T-cell (primary cell): ENCODE data around the gene ZNF83. TPM values are rescaled to one million over a fixed set of nuclear protein-coding genes. Genes with fewer than 3 reads are reported as not detected.

Experiments used
- ATAC-seq, 4 experiments: fragments of 200-7000 bp in 3 of 4; fragments of 150-1000 bp in 1 of 4; cut with Tn5 transposase; replicated peaks in 1 of 4; 1 replicate in 3 of 4; 2 replicates in 1 of 4; pipeline ENCODE4 v1.10.0; 2021; ENCODE audit warnings: moderate library complexity in 3 of 4, mild to moderate bottlenecking in 2 of 4, moderate number of reproducible peaks in 1 of 4
- CTCF ChIA-PET, 2 donors: fragments of 300-600 bp; sonication (Branson Sonifier 250); formaldehyde crosslinking; loops; one replicate each; lab custom pipeline; 2022; ENCODE audit warnings: antibody characterized with exemption in 2 of 2; lab: Charles Lee
- POLR2A ChIA-PET, 2 donors: fragments of 300-600 bp; sonication (Branson Sonifier 250); formaldehyde crosslinking; loops; one replicate each; lab custom pipeline; 2022; ENCODE audit warnings: antibody characterized with exemption in 2 of 2; lab: Charles Lee
- DNase-seq, 35 experiments: peaks; one replicate each; pipeline versions ENCODE4 v3.0.0 to v3.0.0-alpha.2; 2013 to 2023
- H3K27ac ChIP-seq: one replicate; pipeline ENCODE4 v1.5.1; 2013; ENCODE audit warnings: low read length
- H3K27me3 ChIP-seq, 2 experiments: replicated peaks in 1 of 2; 1 replicate in 1 of 2; 2 replicates in 1 of 2; pipeline versions ENCODE4 v1.6.1 to v1.7.0; 2013; ENCODE audit warnings: low read length in 1 of 2, mixed read lengths in 1 of 2; ENCODE audit not compliant: control insufficient read depth in 2 of 2, insufficient read depth in 2 of 2; ENCODE audit errors: extremely low read depth in 1 of 2
- H3K36me3 ChIP-seq, 2 donors: 1 replicate in 1 of 2; 2 replicates in 1 of 2; pipeline versions ENCODE4 v1.6.1 to v1.7.0; 2013; ENCODE audit warnings: low read length in 1 of 2; ENCODE audit not compliant: control insufficient read depth in 2 of 2, insufficient read depth in 1 of 2; ENCODE audit errors: extremely low read depth in 1 of 2
- H3K4me1 ChIP-seq, 2 experiments: 1 replicate in 1 of 2; 2 replicates in 1 of 2; pipeline versions ENCODE4 v1.6.1 to v1.7.0; 2013; ENCODE audit warnings: low read length in 2 of 2, mixed read lengths in 1 of 2; ENCODE audit not compliant: insufficient read depth in 2 of 2, control insufficient read depth in 1 of 2; ENCODE audit errors: extremely low read depth in 1 of 2
- H3K4me3 ChIP-seq, 2 donors: 1 replicate in 1 of 2; 2 replicates in 1 of 2; pipeline versions ENCODE4 v1.5.1 to v1.7.0; 2013; ENCODE audit warnings: mild to moderate bottlenecking in 2 of 2, low read length in 1 of 2, moderate library complexity in 1 of 2; ENCODE audit not compliant: control insufficient read depth in 1 of 2; ENCODE audit errors: extremely low read depth in 1 of 2
- H3K9me3 ChIP-seq: 2 replicates; pipeline ENCODE4 v1.7.0; 2013
- H3K27ac Mint-ChIP-seq, 2 donors: one replicate each; pipeline ENCODE4 v1.8.0; 2020 to 2021; ENCODE audit warnings: mild to moderate bottlenecking in 2 of 2, mixed read lengths in 2 of 2
- H3K27me3 Mint-ChIP-seq, 2 donors: one replicate each; pipeline ENCODE4 v1.8.0; 2021 to 2022; ENCODE audit warnings: mixed read lengths in 2 of 2
- H3K36me3 Mint-ChIP-seq: one replicate; pipeline ENCODE4 v1.8.0; 2021; ENCODE audit warnings: mixed read lengths
- H3K4me1 Mint-ChIP-seq, 3 donors: one replicate each; pipeline ENCODE4 v1.8.0; 2020 to 2022; ENCODE audit warnings: mixed read lengths in 3 of 3, mild to moderate bottlenecking in 1 of 3
- H3K4me3 Mint-ChIP-seq, 3 donors: one replicate each; pipeline ENCODE4 v1.8.0; 2020 to 2022; ENCODE audit warnings: mild to moderate bottlenecking in 3 of 3, mixed read lengths in 3 of 3, moderate library complexity in 3 of 3
- H3K9me3 Mint-ChIP-seq, 3 donors: one replicate each; pipeline ENCODE4 v1.8.0; 2020 to 2022; ENCODE audit warnings: mixed read lengths in 3 of 3
- WGBS: methylation state at CpG from one replicate; pipeline ENCODE4 v1.1.5; 2013; ENCODE audit warnings: missing lambda C conversion rate; ENCODE audit not compliant: insufficient coverage; 5-methylcytosine and 5-hydroxymethylcytosine counted together
- total RNA-seq, 35 experiments: library from RNA in 6 of 35; stranded (reverse) in 6 of 35; fragments of 120-200 nt in 1 of 35; gene quantifications; one replicate each; pipeline versions ENCODE4 v1.2.1 to v1.2.4 and lab custom pipeline; 2013 to 2026

The ZNF83 gene
- total RNA-seq, 5 donors from 2014 or later (not counting 1 experiment from before 2014, with no cell fraction given): 63.9 to 99.4 (median 84.6) TPM

GRCh38 chr19:52665027-52665426 lies 26.9 kb upstream of the ZNF83 start:
- Mint-ChIP-seq H3K27me3 (no peaks in the 10 kb centered on the region), H3K9me3 (peaks cover 0 to 5% (median 0%) of the 10 kb centered on the region in 3 donors), H3K4me3 (no peak overlapping the region), H3K36me3 (peaks cover 68% of the 10 kb centered on the region), H3K27ac (no peak overlapping the region), H3K4me1 (peaks cover 0 to 9% (median 4%) of the 10 kb centered on the region in 3 donors)
- Histone ChIP-seq H3K4me3 (no peak overlapping the region), H3K27me3 (no peaks in the 10 kb centered on the region), H3K4me1 (no peaks in the 10 kb centered on the region), H3K27ac (no peak overlapping the region), H3K36me3 (peaks cover 0 to 29% of the 10 kb centered on the region in 2 donors), H3K9me3 (no peaks in the 10 kb centered on the region)
- no CpG with 5 or more reads among the region's 4 CpGs for WGBS
- ChIA-PET CTCF (no interaction called here), POLR2A (no interaction called here)
- ATAC-seq (no peak), DNase-seq (no peak)

- no peak overlapping the region for H3K4me3 ChIP-seq
- Mint-ChIP-seq H3K27ac (no peak overlapping the region), H3K27me3 (no peaks in the 10 kb centered on the region), H3K4me1 (peaks cover 0 to 5% (median 2%) of the 10 kb centered on the region in 3 donors), H3K36me3 (peaks cover 68% of the 10 kb centered on the region), H3K9me3 (peaks cover 0 to 7% (median under 1%) of the 10 kb centered on the region in 3 donors), H3K4me3 (no peak overlapping the region)
- ATAC-seq (no peak), DNase-seq (no peak)
- ChIA-PET POLR2A (no interaction called here), CTCF (no interaction called here)
- 95% methylated on average over 2 of the region's 5 CpGs for WGBS
- no peaks in the 10 kb centered on the region for H3K27me3 ChIP-seq
- H3K36me3 ChIP-seq: peaks cover 3 to 32% of the 10 kb centered on the region in 2 donors
- H3K4me1 ChIP-seq: no peaks in the 10 kb centered on the region
- no peak overlapping the region for H3K27ac ChIP-seq
- H3K9me3 ChIP-seq: no peaks in the 10 kb centered on the region
Observed at GRCh38 chr19:52664461-52664860, 26.3 kb upstream of the ZNF83 start.

DNA sequence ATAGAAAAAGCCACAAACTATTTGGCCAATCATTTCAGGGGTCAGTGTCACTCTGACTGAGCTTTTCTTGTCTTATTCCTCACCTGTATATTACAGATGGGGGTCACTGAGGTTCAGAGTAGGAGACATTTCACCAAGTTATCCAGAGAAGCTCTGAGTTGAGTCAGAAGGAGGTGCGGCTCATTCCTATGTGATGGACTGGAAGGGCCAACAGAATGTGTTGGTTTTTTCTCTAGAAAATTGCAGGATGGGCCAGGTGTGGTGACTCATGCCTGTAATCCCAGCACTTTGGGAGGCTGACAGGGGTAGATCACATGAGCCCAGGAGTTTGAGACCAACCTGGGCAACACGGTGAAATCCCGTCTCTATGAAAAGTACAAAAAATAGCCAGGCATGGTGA lies 24.5 kb upstream of the ZNF83 start:
- POLR2A ChIA-PET: no interaction called here
- Histone ChIP-seq H3K27ac (no peak overlapping the region), H3K4me3 (no peak overlapping the region), H3K4me1 (no peaks in the 10 kb centered on the region), H3K9me3 (no peaks in the 10 kb centered on the region), H3K27me3 (no peaks in the 10 kb centered on the region), H3K36me3 (peaks cover 8 to 41% of the 10 kb centered on the region in 2 donors)
- CTCF ChIA-PET: no interaction called here
- Mint-ChIP-seq H3K27me3 (no peaks in the 10 kb centered on the region), H3K4me1 (peaks cover 0 to 5% (median 2%) of the 10 kb centered on the region in 3 donors), H3K9me3 (peaks cover 0 to 11% (median 7%) of the 10 kb centered on the region in 3 donors), H3K36me3 (peaks cover 70% of the 10 kb centered on the region), H3K4me3 (no peak overlapping the region), H3K27ac (no peak overlapping the region)
- ATAC-seq (no peak), DNase-seq (no peak)
- 72% methylated on average over 3 of the region's 3 CpGs for WGBS

- Mint-ChIP-seq H3K36me3 (peaks cover 71% of the 10 kb centered on the region), H3K4me3 (no peak overlapping the region), H3K9me3 (peaks cover 0 to 11% (median 7%) of the 10 kb centered on the region in 3 donors), H3K27me3 (no peaks in the 10 kb centered on the region), H3K4me1 (peaks cover 0 to 5% (median 2%) of the 10 kb centered on the region in 3 donors), H3K27ac (no peak overlapping the region)
- no peaks in the 10 kb centered on the region for H3K4me1 ChIP-seq
- peaks cover 13 to 47% of the 10 kb centered on the region in 2 donors for H3K36me3 ChIP-seq
- H3K4me3 ChIP-seq: no peak overlapping the region
- no peaks in the 10 kb centered on the region for H3K27me3 ChIP-seq
- H3K9me3 ChIP-seq: no peaks in the 10 kb centered on the region
- WGBS: 100% methylated on average over 1 of the region's 3 CpGs
- DNase-seq: no peak
- no peak for ATAC-seq
- H3K27ac ChIP-seq: no peak overlapping the region
- CTCF ChIA-PET: no interaction called here
- POLR2A ChIA-PET: no interaction called here
Observed at GRCh38 chr19:52660981-52661380, 22.8 kb upstream of the ZNF83 start.

GRCh38 chr19:52659013-52659412 lies 20.9 kb upstream of the ZNF83 start:
- Histone ChIP-seq H3K4me1 (no peaks in the 10 kb centered on the region), H3K9me3 (no peaks in the 10 kb centered on the region), H3K27me3 (no peaks in the 10 kb centered on the region), H3K4me3 (no peak overlapping the region), H3K36me3 (peaks cover 14 to 62% of the 10 kb centered on the region in 2 donors), H3K27ac (no peak overlapping the region)
- no peaks in the 10 kb centered on the region for H3K27me3 Mint-ChIP-seq
- H3K4me3 Mint-ChIP-seq: no peak overlapping the region
- 90% methylated on average over 12 of the region's 14 CpGs for WGBS
- peaks cover 85% of the 10 kb centered on the region for H3K36me3 Mint-ChIP-seq
- H3K4me1 Mint-ChIP-seq: no peaks in the 10 kb centered on the region
- CTCF ChIA-PET: no interaction called here
- H3K9me3 Mint-ChIP-seq: peaks cover 0 to 19% (median 7%) of the 10 kb centered on the region in 3 donors
- ATAC-seq (no peak), DNase-seq (no peak)
- POLR2A ChIA-PET: interaction anchor here in 1 of 2 donors (0.6 kb wide), 1 partner anchor 462 kb away, joined by 6 read pairs; no protein-coding TSS in a partner anchor
- H3K27ac Mint-ChIP-seq: no peak overlapping the region

DNA sequence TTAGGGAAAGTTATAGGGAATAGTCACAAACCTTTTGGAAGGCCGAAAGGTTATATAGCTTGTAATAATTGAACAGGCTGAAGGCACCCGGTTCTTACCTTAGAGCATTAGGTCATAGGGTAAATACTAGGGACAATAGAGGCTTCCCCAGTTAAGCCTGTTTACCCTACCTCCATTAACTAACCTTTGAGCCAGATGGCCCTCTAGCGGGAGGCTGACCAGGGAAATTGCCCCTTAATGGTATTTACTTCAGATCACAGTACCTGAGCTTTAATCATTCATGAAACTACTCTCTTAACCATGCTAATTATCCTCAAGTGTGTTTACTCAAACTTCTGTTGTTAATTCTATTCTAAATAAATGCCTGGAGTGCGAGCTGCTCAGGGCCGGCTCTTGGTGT lies 20.4 kb upstream of the ZNF83 start:
- ChIA-PET POLR2A (no interaction called here), CTCF (no interaction called here)
- WGBS: 80% methylated on average over 2 of the region's 5 CpGs
- Histone ChIP-seq H3K4me3 (no peak overlapping the region), H3K27ac (no peak overlapping the region), H3K36me3 (peaks cover 16 to 66% of the 10 kb centered on the region in 2 donors), H3K9me3 (peaks cover 2% of the 10 kb centered on the region), H3K27me3 (no peaks in the 10 kb centered on the region), H3K4me1 (no peaks in the 10 kb centered on the region)
- no peak for DNase-seq
- peaks cover 0 to 23% (median 10%) of the 10 kb centered on the region in 3 donors for H3K9me3 Mint-ChIP-seq
- H3K27ac Mint-ChIP-seq: no peak overlapping the region
- ATAC-seq: no peak
- H3K36me3 Mint-ChIP-seq: peaks cover 89% of the 10 kb centered on the region
- H3K27me3 Mint-ChIP-seq: no peaks in the 10 kb centered on the region
- no peaks in the 10 kb centered on the region for H3K4me1 Mint-ChIP-seq
- no peak overlapping the region for H3K4me3 Mint-ChIP-seq

DNA sequence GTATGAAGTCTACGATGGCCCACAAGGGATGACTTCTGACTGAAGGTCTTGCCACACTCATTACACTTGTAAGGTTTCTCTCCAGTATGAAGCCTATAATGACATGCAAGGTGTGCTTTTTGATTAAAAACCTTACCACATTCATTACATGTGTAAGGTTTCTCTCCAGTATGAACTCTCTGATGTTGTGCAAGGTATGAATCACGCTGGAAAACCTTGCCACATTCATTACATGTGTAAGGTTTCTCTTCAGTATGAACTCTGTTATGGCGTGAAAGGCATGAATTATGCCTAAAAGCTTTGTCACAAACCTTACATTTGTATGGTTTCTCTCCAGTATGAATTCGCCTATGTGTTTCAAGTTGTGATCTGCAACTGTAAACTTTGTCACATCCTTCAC lies 15.0 kb upstream of the ZNF83 start:
- Mint-ChIP-seq H3K9me3 (peaks cover 12 to 44% (median 41%) of the 10 kb centered on the region in 3 donors), H3K27ac (no peak overlapping the region), H3K27me3 (no peaks in the 10 kb centered on the region), H3K36me3 (peaks cover 84% of the 10 kb centered on the region), H3K4me3 (no peak overlapping the region), H3K4me1 (no peaks in the 10 kb centered on the region)
- ChIA-PET CTCF (no interaction called here), POLR2A (no interaction called here)
- Histone ChIP-seq H3K36me3 (peaks cover 7 to 47% of the 10 kb centered on the region in 2 donors), H3K27me3 (no peaks in the 10 kb centered on the region), H3K4me1 (no peaks in the 10 kb centered on the region), H3K27ac (no peak overlapping the region), H3K9me3 (peaks cover 2% of the 10 kb centered on the region), H3K4me3 (no peak overlapping the region)
- DNase-seq (no peak), ATAC-seq (no peak)
- no CpG with 5 or more reads among the region's 4 CpGs for WGBS
